HG03354 (cell line): ENCODE measurements around the gene GMFB.

ENCODE experiments used
- ATAC-seq: cut with Tn5 transposase; IDR thresholded peaks from one replicate; pipeline ENCODE4 v1.9.1; 2021; ENCODE audit warnings: mild to moderate bottlenecking; ENCODE audit not compliant: unreplicated experiment, poor library complexity, severe bottlenecking

Gene GMFB

DNA sequence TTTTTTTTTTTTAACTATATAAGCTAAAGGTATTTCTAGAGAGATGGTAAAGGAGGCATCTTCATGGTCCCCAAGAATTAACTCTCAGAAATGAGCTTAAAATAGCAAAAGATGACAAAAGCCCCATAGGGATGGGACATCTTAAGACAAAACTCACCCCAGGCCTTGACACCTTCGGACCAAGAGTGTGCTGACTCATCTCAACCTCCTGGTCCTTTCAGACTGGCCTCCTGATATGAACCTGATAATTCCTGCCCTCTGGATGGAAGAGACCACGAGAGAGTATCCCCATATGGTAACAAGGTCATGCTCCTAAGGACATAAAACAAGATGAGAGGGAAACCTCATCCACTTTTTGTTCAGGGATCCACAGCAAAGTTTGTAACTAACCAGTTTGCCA, 8.4 kb upstream of the GMFB start:
- ATAC-seq, result no peak

DNA sequence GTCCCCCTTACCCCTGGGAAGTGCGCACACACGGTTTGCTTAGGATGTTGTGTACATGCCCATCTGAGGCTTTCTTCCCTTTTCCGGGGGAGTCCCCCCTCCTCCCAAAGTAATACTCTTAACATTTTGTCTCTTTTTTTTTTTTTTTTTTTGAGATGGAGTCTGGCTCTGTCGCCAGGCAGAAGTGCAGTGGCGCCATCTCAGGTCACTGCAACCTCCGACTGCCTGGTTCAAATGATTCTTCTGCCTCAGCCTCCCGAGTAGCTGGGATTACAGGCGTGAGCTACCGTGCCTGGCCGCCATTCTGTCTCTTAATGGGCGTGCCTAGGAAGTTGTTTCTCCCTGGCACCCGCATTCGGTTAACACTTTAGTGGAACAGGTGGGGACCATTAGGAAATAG, 4.5 kb upstream of the GMFB start:
- ATAC-seq, result no peak

DNA sequence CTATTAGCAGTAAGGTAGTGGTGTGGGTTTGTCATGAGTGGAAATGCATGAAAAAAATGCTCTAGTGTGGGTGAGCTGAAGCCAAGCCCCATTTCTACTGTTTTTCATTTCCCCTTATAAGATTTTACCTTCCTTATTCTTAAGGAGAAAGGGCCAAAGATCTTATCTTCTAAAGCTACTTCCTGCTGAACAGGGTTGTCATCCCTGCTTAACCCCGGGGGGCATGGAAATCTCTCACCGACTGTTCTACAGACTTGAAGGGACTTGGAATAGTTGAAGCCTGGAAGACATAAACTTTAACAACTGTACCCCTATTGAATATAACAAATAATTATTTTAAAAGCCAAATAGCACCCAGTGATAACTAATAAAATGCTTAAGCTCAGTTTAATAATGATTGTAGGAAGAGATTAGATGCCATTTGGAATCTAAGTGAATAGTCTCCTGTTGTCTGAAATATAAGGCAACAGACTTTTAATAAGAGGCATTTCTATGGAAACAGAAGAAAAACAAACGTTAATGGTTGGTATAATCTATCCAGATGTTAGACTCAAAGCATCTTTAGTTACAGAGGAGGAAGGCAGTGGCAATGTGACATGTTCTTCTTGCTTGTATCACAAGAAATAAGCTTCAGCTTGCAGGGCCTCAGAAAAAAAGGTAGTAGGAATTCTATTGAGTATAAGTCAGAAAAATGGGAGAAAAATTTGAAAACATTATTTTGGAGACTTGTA, 1.8 kb upstream of the GMFB start:
- ATAC-seq, result no peak

DNA sequence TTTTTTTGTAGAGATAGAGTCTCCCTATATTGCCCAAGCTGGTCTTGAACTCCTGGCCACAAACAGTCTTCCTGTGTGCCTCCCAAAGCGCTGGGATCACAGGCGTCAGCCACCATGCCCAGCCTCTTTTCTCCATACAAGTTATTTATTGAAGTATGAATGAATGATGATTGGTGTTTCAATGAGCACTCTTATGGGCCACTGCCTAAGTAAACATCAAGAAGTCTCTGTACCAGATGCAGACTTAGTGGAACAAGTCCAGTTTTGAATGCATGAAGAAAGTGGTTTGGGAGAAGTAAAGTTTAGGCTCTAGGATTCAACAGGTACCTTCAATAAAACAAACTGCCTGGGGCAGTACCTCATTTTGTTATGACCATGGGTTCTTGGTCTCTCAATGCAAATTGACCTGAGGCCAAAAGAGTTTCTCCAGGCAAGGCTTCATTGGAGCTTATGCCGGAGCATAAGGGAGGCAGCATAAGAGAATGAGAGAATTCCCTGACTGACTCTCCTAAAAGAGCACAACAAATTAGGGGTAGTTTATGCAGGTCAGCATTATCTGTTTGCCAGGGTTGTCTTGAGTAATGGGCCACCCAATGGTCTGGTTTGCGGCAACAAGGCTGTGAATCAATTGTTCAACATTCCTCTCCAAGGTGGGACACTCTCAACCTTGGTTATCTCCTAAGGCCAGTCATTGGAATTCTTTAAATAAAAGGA, 1.1 kb upstream of the GMFB start:
- ATAC-seq, result no peak

DNA sequence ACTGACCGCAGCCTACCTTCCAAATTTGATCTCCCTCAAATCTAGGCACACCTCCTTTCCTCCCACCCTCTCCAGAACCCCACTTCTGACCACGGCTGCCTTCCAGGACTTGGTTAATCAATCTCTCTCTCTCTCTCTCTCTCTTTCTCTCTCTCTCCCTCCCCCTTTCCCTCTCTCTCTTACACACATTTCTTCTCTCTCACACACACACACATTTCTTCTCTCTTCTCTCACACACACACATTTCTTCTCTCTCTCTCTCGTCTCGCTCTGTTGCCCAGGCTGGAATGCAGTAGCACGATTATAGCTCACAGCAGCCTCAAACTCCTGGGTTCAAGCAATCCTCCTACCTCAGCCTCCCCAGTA, 521 bp upstream of the GMFB start:
- ATAC-seq, result no peak

DNA sequence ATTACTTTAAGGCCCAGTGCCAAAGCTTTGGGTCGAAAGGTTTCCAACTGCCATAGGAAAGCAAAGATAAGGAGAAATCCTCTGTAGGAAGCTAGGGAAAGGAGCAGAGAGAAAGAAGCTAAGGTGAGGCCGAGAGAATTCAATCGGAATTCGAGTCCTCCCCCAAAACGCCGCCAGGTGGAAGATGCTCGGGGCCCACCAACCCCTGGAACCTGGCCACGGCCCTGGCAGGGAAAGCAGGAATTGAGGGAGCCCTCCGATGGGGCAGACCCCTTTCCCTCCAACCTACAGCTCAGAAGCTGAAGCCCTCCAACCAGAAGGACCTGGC, 498 bp downstream of the GMFB start:
- no peak for ATAC-seq

DNA sequence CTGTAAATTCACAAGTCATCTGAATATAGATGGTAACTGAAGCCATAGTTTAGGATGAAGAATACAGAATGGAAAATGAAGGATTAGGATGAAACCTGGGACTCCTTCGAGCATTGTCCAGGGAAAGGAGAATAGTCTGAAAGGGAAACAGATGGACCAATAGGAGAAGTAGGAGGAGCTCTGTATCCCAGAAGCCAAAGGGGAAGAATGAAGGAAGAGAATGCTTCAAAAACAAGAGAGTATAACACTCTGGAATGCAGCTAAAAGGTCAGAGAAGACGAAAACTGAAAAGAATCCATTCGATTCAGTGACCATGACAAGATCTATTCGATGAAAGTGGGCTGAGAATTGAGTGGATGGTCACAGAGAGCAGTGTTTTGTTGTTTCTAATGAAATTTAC, 1.0 kb downstream of the GMFB start:
- no peak for ATAC-seq

DNA sequence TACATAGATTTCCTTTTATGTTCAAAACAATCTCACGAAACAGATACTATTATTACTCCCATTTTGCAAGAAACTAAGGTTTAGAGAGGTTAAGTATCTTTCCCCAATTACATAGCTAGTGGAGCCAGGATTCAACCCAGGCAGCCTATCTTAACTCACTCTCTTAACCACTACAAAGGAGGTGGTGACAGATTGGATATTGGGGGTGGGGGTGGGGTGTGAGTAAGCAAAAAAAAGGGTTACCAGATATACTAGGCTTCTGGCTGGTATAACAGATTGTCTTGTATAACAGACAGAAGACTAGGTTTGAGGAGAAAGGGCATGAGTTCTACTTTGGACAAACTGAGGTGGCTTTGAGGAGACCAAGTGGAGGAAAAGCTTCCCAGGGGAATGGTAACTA, 2.1 kb downstream of the GMFB start:
- ATAC-seq, result no peak

DNA sequence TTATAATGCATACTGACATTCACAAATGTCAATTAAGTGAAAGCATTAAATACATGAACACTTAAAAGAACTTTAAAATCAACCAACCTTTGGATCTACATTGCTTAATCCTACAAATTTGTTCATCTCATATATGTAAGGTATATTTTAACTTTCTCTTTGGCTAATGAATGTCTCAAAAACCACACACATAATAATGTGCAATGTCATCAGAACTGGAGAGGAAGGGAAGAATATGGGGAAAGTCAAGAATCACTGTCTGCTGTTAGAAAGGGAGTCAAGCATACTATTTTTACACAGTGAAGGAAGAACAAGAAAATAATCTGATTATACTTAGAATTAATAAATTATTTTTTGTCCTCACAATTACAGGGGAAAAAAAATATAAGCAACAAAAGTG, 4.9 kb downstream of the GMFB start:
- ATAC-seq, result no peak

DNA sequence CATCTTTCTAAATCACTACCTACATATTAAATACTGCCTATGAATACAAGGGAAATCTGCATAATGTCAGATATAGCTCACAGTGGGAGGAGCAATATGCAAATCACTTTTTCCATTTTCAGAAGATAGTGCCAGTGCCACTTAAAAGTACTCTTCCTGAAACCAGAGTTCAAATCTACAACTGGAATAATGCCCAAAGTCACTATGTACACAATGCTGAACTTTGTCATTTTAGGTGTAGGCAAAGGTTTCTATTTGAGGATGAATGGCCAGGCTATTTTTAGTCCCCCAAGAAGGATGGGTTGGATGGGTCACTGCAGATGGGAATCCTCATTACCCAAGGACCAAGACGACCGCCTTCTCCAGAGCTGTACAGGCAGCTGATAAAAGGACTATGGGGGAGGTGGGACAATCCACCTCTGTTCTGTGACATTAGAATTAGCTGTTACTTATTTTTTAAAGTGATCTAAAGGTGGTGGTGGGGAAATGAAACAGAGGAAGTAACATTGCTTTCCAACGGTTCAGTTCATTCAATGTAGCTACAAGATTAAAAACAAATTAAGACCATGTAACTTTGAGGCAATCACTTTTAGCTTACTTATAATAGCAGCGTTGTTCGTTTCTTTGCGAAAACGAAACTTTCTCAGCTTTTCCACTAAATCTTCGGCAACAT, 5.6 kb downstream of the GMFB start:
- ATAC-seq, result no peak

DNA sequence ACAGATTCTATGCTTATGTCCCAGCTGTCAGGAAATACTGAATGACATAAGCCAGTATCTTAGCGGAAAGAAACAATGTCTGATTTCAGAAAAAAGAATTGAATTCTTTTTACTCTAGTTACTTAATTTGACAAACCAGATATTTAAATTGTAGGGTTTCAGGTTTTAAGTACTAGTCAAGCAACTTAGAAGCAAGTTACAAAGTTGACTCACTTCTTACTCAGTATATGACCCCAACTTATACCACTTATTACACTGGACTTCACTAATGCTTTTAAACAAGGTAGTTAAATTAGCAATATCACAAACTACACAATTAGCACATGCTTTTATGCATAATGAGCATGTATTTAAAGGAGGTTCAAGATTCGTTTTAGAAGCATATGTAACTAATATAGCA, 7.1 kb downstream of the GMFB start:
- ATAC-seq, result no peak

DNA sequence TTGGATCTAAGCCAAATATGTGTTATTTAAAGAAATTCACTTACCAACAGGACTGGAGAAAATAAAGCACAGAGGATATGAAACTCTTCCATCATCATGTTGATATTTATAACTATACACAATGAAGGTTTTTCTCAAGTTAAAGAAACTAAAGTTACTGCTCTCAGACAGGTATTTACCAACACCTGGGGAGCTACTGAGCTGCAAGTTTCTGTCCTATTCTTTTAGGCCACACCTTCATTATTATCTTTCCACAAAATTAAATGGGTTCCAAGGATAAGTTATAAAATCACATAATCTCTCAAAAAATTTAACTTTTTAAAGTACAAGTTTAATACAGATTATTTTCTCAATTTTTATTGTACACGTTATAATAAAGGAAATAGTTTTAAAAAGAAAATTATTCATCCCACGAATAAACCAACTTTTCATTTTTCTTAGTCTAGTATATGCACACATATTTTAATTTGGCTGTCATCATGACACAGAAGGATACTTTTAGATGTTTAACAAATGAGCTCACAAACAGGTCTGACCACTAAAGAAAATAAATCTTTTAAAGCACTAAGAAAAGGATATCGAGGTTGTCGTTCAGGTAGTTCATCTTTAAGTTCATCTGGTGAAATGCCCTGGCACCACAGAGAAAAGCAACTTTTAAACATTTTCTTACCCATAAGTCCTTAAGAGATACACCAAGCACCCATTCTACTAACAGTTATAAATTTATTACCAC, 7.8 kb downstream of the GMFB start:
- ATAC-seq, result no peak

DNA sequence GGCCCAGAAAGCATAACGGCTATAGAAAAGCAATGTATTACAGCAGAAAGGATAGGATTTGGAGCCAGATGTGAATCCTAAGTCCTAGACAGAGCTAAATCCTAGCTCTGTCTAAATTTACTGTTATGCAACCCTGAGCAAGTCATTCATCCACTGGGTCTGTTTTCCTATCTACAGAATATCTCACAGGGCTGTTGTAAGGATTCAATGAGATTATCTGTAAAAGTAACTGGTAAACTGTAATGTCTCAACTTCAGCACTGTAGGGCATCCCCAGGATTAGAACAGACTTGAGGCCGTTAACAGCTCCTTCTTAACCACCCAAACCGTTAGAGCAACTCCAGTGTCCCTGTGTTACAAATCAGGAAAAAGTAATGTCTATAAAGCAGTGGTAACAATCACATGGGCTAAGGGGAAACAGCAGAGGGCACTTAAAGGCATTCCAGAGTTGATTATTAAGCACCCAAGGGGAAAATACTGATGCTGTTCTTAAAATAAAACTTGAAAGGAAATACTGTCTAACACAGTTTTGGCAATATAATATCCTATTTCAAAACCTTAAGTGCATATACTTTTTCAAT, 10.1 kb downstream of the GMFB start:
- ATAC-seq, result no peak

DNA sequence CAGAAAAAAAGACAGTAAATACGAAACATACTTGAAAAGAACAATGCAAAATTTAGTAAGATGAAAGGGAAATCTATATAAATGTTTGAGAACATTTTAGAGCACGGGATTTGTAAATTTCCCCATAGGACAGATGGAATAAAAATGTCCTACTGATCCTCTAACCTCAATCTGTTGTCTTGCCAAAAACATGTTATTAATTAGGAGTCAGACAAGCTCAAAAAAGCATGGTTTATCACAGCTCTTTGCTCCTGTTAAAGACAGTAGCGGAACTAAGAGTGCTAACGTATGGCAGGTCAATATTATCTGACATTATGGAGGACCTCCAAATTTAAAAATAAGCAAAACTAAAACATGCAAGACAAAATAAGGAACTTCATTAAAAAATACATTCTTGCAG, 12.9 kb downstream of the GMFB start:
- no peak for ATAC-seq

DNA sequence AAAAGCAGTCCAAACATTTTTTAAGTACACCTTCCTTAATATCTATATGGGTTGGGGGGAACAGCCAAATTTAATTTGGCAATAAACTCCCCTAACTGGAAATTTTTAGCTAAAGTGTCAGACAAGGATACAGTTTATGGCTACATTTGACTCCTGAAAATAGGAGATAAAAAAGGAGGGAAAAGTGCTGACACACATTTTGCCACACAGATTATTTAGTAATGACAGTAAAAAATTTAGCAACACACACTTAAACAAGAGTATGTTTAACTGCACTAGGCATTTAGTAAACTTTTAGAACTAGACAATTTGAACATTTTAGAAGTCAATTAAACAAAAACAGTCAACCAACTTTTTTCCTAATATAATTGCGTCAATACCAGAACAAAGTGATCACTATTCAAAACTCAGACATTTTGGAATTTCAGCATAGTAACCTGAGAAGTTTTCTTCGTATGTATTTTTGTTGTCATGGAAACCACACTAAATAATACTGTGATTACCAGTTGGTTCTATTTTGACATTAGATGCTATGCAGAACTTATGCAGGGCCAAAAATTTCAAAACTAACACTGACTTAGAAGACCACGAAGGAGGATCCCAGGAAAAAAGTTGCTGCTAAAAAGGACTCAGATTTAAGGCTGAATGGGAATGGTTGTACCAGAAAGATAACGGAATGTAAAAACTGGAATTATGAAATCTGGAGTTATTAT, 13.4 kb downstream of the GMFB start:
- no peak for ATAC-seq

DNA sequence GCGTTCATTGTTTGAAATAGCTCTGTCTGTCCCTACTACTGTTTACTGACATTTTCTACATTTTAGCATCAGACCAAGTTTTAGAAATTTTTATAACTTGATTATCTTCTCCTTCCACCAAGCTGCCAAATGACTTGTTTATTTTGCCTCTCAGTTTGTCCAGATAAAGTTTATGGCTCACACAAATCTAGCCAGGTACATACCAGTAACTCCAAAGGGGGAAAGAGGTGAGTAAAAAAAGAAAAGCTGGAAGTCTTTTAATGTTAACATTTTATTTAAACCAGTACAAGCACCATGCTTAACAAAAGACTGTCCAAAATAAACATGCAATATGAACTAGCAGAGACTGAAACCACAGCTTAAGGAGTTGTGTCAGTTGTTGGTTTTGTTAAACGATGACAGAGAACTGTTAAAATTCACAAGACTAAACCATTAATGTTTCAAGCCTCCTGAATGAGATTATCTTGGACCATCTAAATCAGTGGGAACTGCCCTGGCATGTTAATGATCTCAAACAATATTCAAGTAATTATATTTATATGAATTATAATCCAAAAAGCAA, 14.5 kb downstream of the GMFB start:
- no peak for ATAC-seq

DNA sequence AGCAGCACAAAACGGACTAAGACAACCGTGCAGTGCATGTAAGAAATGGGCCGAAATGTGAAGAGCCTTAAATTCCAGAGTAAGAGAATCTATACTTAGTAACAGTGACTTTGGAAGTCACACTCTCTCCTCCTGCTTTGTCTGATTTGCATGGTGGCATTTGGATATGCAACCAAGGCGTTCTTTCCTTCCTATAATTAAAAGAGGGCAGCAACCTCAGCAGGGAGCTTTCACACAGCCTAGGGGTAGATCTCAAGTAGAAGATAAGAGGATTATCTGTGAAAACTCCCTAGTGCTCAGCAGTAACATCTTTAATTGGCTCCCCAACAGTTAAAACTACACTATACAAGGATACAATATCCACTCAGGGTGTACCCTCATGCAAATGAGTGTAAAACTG, 16.5 kb downstream of the GMFB start:
- no peak for ATAC-seq

DNA sequence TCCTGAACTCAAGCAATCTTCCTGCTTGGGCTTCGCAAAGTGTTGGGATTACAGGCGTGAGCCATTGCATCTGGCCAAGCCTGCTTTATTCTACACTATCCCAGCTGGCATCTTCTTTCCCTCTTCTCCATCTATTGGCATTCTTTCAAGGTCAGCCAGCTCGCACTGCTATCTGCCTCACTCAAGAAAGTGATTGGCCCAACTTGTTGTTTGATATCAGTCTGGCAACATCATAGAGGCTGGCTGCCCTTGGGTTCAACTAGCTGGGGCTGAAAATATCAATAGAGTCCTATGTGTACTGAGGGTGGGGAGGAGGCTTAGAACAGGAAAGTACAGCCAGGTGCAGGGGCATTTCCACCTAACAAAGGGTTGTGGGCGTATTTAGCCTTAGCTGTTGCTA, 17.1 kb downstream of the GMFB start:
- ATAC-seq, result no peak

DNA sequence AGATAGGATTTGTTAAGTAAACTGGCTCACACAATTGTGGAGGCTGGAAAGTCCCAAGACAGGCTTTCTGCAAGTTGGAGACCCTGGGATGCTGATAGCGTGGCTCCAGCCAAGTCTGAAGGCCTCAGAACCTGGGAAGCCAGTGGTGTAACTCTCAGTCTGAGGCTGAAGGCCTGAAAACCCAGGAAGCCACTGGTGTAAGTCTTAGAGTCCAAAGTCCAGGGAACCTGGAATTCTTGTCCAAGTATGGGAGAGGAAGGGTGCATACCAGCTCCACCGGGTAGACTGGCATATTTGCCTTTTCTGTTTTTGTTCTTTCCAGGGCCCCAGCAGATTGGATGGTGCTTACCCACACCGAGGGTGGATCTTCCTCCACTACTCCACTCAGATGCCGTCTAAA, 18.1 kb downstream of the GMFB start:
- ATAC-seq, result no peak
